Skeletal muscle tissue (tissue), 4 donors: ENCODE results near the gene PALLD. TPM values are rescaled to one million over a fixed set of nuclear protein-coding genes. Genes with fewer than 3 reads are reported as not detected.

Source experiments
- H3K27ac ChIP-seq: one replicate; pipeline ENCODE4 v1.7.0; 2013; ENCODE audit warnings: mild to moderate bottlenecking, low read depth, low read length, inconsistent platforms
- H3K27me3 ChIP-seq, 3 donors: one replicate each; pipeline ENCODE4 v1.7.0; 2013; ENCODE audit warnings: low read length in 3 of 3; ENCODE audit not compliant: control insufficient read depth in 3 of 3, insufficient read depth in 3 of 3
- H3K36me3 ChIP-seq, 3 donors: one replicate each; pipeline ENCODE4 v1.7.0; 2013; ENCODE audit warnings: low read length in 3 of 3; ENCODE audit not compliant: control insufficient read depth in 3 of 3, insufficient read depth in 3 of 3
- H3K4me1 ChIP-seq, 3 donors: one replicate each; pipeline ENCODE4 v1.7.0; 2013; ENCODE audit warnings: low read length in 3 of 3, mild to moderate bottlenecking in 3 of 3; ENCODE audit not compliant: control insufficient read depth in 3 of 3, insufficient read depth in 3 of 3
- H3K4me3 ChIP-seq, 3 donors: one replicate each; pipeline ENCODE4 v1.7.0; 2013; ENCODE audit warnings: low read length in 3 of 3
- H3K9ac ChIP-seq, 3 donors: one replicate each; pipeline ENCODE4 v1.7.0; 2013; ENCODE audit warnings: low read length in 3 of 3, mild to moderate bottlenecking in 3 of 3, moderate library complexity in 2 of 3, low read depth in 1 of 3
- H3K9me3 ChIP-seq, 3 donors: one replicate each; pipeline ENCODE4 v1.7.0; 2013; ENCODE audit warnings: low read length in 3 of 3; ENCODE audit not compliant: control insufficient read depth in 3 of 3
- total RNA-seq: library from RNA; depleted of rRNA; stranded (reverse); fragments of >200 nt; gene quantifications from one replicate; pipeline ENCODE4 v1.2.3, GENCODE V29; 2014
- donor health status: Osteomylitis.

Gene PALLD
- total RNA-seq, 1 donor from 2014 or later, result 140 TPM

- no peaks in the 10 kb centered on the region for H3K9me3 ChIP-seq
- H3K4me3 ChIP-seq, result peak overlapping the region in 2 of 3 donors; percentile 2 to 6
- peaks cover 28 to 36% (median 32%) of the 10 kb centered on the region in 3 donors for H3K4me1 ChIP-seq
- no peaks in the 10 kb centered on the region for H3K27me3 ChIP-seq
- H3K27ac ChIP-seq, result peak overlapping the region; percentile 67
- H3K36me3 ChIP-seq, result no peaks in the 10 kb centered on the region
- H3K9ac ChIP-seq, result peak overlapping the region in 1 of 3 donors; percentile 3
Measured at GRCh38 chr4:168849030-168849675, 352.3 kb downstream of the PALLD start.

DNA sequence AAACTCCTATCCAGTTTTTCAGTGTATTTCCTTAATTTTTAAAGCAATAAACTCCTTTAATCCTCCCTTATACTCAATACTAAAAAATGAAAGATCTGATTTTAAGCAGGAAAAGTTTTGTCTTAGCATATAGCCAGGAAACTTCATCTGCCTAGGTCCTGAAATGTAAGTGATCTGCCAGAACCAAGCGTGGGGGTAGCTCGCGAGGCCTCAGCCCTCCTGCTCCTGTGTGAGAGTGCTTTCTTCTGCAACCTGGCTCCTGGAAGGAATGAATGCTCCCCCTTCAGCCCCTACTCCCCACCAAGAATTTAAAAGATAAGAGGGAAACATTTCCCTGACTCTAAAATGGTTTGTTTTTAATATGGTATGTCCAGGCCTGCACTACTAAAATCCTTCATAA, 353.1 kb downstream of the PALLD start:
- Histone ChIP-seq H3K36me3 (no peaks in the 10 kb centered on the region), H3K4me3 (no peak overlapping the region), H3K27ac (no peak overlapping the region), H3K4me1 (peaks cover 34 to 35% (median 34%) of the 10 kb centered on the region in 3 donors), H3K9me3 (no peaks in the 10 kb centered on the region), H3K9ac (no peak overlapping the region), H3K27me3 (no peaks in the 10 kb centered on the region)

DNA sequence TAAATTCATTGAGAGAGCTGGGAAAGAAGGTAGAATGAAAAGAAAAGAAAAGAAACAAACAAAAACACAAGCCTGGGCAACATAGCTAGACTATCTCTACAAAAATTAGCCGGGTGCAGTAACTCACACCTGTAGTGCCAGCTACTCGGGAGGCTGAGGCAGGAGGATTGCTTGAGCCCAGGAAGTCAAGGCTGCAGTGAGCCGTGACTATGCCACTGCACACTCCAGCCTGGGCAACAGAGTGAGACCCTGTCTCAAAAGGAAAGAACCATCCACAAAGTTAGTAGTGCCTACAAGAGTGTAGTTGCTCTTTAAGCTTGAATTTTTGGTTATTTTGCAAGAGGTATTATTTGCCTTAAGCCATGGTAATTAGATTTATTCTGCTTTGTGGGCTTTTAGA, 355.5 kb downstream of the PALLD start:
- Histone ChIP-seq H3K9me3 (no peaks in the 10 kb centered on the region), H3K9ac (no peak overlapping the region), H3K4me1 (peaks cover 30 to 38% (median 30%) of the 10 kb centered on the region in 3 donors), H3K27ac (no peak overlapping the region), H3K4me3 (no peak overlapping the region), H3K27me3 (no peaks in the 10 kb centered on the region), H3K36me3 (no peaks in the 10 kb centered on the region)

GRCh38 chr4:168852933-168853713, 356.3 kb downstream of the PALLD start:
- Histone ChIP-seq H3K4me1 (peaks cover 30 to 44% (median 35%) of the 10 kb centered on the region in 3 donors), H3K27me3 (no peaks in the 10 kb centered on the region), H3K9ac (no peak overlapping the region), H3K4me3 (no peak overlapping the region), H3K36me3 (no peaks in the 10 kb centered on the region), H3K9me3 (no peaks in the 10 kb centered on the region), H3K27ac (peak overlapping the region; percentile 59)

DNA sequence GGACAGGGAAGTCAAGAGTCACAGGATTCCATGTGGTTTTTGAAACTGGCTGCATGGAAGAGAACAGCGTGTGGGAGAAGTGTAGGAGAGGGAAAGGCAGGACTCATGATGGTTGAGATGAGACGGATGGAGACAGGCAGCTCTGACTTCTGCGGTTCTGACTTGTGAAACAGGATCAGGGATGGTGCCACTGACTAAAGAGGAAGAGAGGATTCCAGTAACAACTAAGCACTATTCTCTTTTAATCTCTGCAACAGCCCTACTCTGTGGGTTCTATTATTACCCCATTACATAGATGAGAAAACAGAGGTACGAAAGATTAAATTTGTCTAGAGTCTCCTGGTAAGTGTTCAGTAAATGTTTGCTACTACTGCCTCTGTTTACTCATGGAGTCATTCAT, 356.9 kb downstream of the PALLD start:
- peaks cover 23 to 38% (median 30%) of the 10 kb centered on the region in 3 donors for H3K4me1 ChIP-seq
- no peak overlapping the region for H3K9ac ChIP-seq
- no peak overlapping the region for H3K4me3 ChIP-seq
- no peaks in the 10 kb centered on the region for H3K27me3 ChIP-seq
- H3K9me3 ChIP-seq, result no peaks in the 10 kb centered on the region
- peak overlapping the region; percentile 59 for H3K27ac ChIP-seq
- H3K36me3 ChIP-seq, result no peaks in the 10 kb centered on the region

- H3K36me3 ChIP-seq, result no peaks in the 10 kb centered on the region
- no peaks in the 10 kb centered on the region for H3K9me3 ChIP-seq
- peak overlapping the region in 2 of 3 donors; percentile 18 to 21 for H3K9ac ChIP-seq
- no peaks in the 10 kb centered on the region for H3K27me3 ChIP-seq
- H3K27ac ChIP-seq, result peak overlapping the region; percentile 59
- peak overlapping the region in 1 of 3 donors; percentile 11 for H3K4me3 ChIP-seq
- peaks cover 19 to 33% (median 28%) of the 10 kb centered on the region in 3 donors for H3K4me1 ChIP-seq
Measured at GRCh38 chr4:168854350-168854921, 357.6 kb downstream of the PALLD start.

DNA sequence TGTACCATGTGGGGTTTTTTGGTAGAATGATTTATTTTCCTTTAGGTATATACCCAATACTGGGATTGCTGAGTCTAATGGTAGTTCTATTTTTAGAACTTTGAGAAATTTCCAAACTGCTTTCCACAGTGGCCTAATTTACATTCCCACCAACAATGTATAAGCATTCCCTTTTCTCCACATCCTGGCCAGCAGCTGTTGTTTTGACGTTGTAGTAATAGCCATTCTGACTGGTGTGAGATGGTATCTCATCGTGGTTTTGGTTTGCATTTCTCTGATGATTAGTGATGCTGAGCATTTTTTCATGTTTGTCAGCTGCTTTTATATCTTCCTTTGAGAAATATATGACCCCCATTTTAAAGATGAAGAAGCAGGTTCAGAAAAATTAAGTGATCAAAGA, 359.5 kb downstream of the PALLD start:
- peaks cover 15 to 30% (median 26%) of the 10 kb centered on the region in 3 donors for H3K4me1 ChIP-seq
- no peak overlapping the region for H3K9ac ChIP-seq
- no peaks in the 10 kb centered on the region for H3K27me3 ChIP-seq
- H3K4me3 ChIP-seq, result no peak overlapping the region
- H3K36me3 ChIP-seq, result no peaks in the 10 kb centered on the region
- H3K9me3 ChIP-seq, result no peaks in the 10 kb centered on the region
- H3K27ac ChIP-seq, result no peak overlapping the region

- Histone ChIP-seq H3K4me1 (peaks cover 15 to 27% (median 26%) of the 10 kb centered on the region in 3 donors), H3K4me3 (no peak overlapping the region), H3K9me3 (no peaks in the 10 kb centered on the region), H3K36me3 (no peaks in the 10 kb centered on the region), H3K9ac (no peak overlapping the region), H3K27me3 (no peaks in the 10 kb centered on the region), H3K27ac (no peak overlapping the region)
Measured at GRCh38 chr4:168857009-168857408, 360.2 kb downstream of the PALLD start.

DNA sequence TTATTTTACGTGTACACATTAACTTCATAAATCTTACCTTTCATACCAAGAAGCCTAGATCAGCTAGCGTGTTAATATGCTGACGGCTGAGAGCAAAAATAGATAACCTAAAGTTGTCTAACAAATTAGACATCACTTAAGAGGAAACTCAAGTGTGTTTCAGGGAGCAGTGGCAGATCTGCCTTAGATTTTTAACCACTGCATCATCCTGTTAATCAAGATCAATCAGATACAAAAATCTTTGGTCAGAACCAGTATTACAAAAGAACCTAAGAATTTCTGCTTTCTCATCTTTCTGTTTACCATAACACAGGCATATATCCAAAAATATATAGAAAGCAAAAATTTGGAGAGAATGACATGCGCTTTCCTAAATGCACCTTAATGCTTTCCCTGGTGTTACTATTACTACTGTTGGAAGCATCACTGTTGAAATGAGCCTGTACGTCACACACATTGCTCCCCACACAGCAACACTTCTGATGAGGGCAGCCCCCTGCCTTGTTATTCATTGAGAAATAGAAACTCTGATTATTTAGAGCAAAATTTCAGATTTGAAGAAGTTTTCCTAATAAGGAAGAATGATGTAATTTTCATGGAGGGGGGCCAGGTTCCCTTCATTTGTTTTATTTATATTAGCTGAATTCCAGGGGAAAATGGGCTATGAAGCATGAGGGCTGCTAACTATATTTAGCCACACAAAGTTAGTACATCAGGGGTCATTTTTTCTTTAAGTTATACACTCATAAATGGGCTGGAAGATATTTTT, 360.9 kb downstream of the PALLD start:
- Histone ChIP-seq H3K9ac (no peak overlapping the region), H3K9me3 (no peaks in the 10 kb centered on the region), H3K36me3 (no peaks in the 10 kb centered on the region), H3K4me1 (peaks cover 15 to 28% (median 26%) of the 10 kb centered on the region in 3 donors), H3K4me3 (no peak overlapping the region), H3K27me3 (no peaks in the 10 kb centered on the region), H3K27ac (no peak overlapping the region)
